MM.1S (cell line): ENCODE measurements around the gene KDM4C.

ENCODE experiments used
- CTCF ChIP-seq: fragments of 300-600 bp; sonication (generic); IDR thresholded peaks from 2 replicates; pipeline ENCODE4 v1.5.1; 2016; ENCODE audit warnings: antibody characterized with exemption, low read length, mixed read lengths
- EZH2 ChIP-seq: fragments of 300-600 bp; sonication (generic); optimal IDR thresholded peaks from 2 replicates; pipeline ENCODE3; 2017; ENCODE audit warnings: low read depth, mild to moderate bottlenecking, antibody characterized with exemption, low read length, mixed read lengths
- EZH2phosphoT487 ChIP-seq: fragments of 300-600 bp; sonication (generic); IDR thresholded peaks from 2 replicates; pipeline ENCODE4 v1.6.1; 2018; ENCODE audit warnings: antibody characterized with exemption, low read length

GRCh38 chr9:7132605-7133004, 374.8 kb downstream of the KDM4C start:
- TF ChIP-seq CTCF (no peak), EZH2phosphoT487 (no peak), EZH2 (no peak)
